ENCODE measurements around the gene LIN7A.

DNA sequence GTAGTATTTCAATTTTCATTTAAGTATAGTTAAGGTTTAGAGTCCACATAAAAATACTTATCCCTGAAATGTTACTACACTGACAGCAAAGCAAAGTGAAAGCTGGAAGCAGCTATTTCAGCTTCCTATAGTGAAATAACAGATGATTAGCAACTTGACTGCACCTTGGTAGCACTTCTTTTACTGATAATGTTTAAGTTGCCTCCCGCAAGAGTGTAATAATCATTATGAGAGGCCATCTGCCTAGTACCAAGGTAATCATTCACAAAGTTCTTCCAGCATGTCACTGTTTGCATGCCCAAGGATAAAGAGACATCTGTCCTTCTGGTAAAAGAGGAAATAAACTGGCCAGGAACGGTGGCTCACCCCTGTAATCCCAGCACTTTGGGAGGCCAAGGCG lies 69.8 kb downstream of the LIN7A start:
- TF ChIP-seq, protein P1, sequence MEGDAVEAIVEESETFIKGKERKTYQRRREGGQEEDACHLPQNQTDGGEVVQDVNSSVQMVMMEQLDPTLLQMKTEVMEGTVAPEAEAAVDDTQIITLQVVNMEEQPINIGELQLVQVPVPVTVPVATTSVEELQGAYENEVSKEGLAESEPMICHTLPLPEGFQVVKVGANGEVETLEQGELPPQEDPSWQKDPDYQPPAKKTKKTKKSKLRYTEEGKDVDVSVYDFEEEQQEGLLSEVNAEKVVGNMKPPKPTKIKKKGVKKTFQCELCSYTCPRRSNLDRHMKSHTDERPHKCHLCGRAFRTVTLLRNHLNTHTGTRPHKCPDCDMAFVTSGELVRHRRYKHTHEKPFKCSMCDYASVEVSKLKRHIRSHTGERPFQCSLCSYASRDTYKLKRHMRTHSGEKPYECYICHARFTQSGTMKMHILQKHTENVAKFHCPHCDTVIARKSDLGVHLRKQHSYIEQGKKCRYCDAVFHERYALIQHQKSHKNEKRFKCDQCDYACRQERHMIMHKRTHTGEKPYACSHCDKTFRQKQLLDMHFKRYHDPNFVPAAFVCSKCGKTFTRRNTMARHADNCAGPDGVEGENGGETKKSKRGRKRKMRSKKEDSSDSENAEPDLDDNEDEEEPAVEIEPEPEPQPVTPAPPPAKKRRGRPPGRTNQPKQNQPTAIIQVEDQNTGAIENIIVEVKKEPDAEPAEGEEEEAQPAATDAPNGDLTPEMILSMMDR (IDR thresholded peaks at IDR 0.05) = no peak
- no peak for TF ChIP-seq POLR2A (IDR thresholded peaks at IDR 0.05)
